K562 (cell line): ENCODE results near the gene SPOUT1. TPM values are rescaled to one million over a fixed set of nuclear protein-coding genes. Genes with fewer than 3 reads are reported as not detected.

Source experiments
- ASH1L ChIP-seq: fragments of 450-650 bp; IDR thresholded peaks from 2 replicates; pipeline ENCODE4 v1.6.1; 2018; ENCODE audit warnings: borderline replicate concordance, mild to moderate bottlenecking, low read depth; ENCODE audit not compliant: partially characterized antibody
- CBFA2T2 ChIP-seq: fragments of 450-650 bp; conservative IDR thresholded peaks from 2 replicates; pipeline ENCODE4 v1.6.1; 2017; ENCODE audit warnings: mild to moderate bottlenecking
- FOXM1 ChIP-seq, 2 experiments: fragments of 450-650 bp in 1 of 2; sonication (generic) in 1 of 2; formaldehyde crosslinking in 1 of 2; IDR thresholded peaks; 2 replicates each; pipeline versions ENCODE4 v1.6.1 to v1.9.0; 2017 to 2022; ENCODE audit warnings: low read depth in 2 of 2, mild to moderate bottlenecking in 2 of 2, missing genetic modification reagents in 1 of 2, moderate library complexity in 1 of 2
- HNRNPL ChIP-seq: fragments of 200-400 bp; formaldehyde crosslinking; IDR thresholded peaks from 2 replicates; pipeline ENCODE4 v1.6.1; 2017; ENCODE audit warnings: low read depth, mild to moderate bottlenecking, low read length
- JUND ChIP-seq, 2 experiments: IDR thresholded peaks; 2 replicates in 1 of 2; 3 replicates in 1 of 2; pipeline ENCODE4 v1.6.1; 2011; ENCODE audit warnings: borderline replicate concordance in 2 of 2, low read depth in 2 of 2, low read length in 2 of 2, improper control_type of control experiment in 1 of 2, missing biosample characterization in 1 of 2, missing genetic modification characterization in 1 of 2, missing genetic modification reagents in 1 of 2
- MAFK ChIP-seq: IDR thresholded peaks from 2 replicates; pipeline ENCODE4 v1.6.1; 2011; ENCODE audit warnings: low read length, improper control_type of control experiment
- MTA1 ChIP-seq: fragments of 450-650 bp; IDR thresholded peaks from 2 replicates; pipeline ENCODE4 v1.6.1; 2017; ENCODE audit warnings: borderline replicate concordance
- NCOA4 ChIP-seq: fragments of 450-650 bp; IDR thresholded peaks from 2 replicates; pipeline ENCODE4 v1.6.1; 2018; ENCODE audit warnings: mild to moderate bottlenecking; ENCODE audit not compliant: partially characterized antibody
- NFE2 ChIP-seq: IDR thresholded peaks from 2 replicates; pipeline ENCODE4 v1.6.1; 2014; ENCODE audit warnings: antibody characterized with exemption, low read depth
- POLR2A ChIP-seq: fragments of 450-650 bp; conservative IDR thresholded peaks from 2 replicates; pipeline ENCODE4 v1.6.1; 2016
- SMAD4 ChIP-seq: fragments of 250-450 bp; sonication (Bioruptor Pico); conservative IDR thresholded peaks from 2 replicates; pipeline ENCODE4 v1.8.0; 2021; ENCODE audit warnings: inconsistent platforms, mild to moderate bottlenecking, moderate library complexity
- SMARCA4 ChIP-seq: fragments of 450-650 bp; IDR thresholded peaks from 2 replicates; pipeline ENCODE4 v1.6.1; 2016
- polyA plus RNA-seq, 8 experiments: library from polyadenylated mRNA; depleted of rRNA in 4 of 8; stranded (reverse) in 5 of 8; unstranded in 3 of 8; fragments of >200 nt; fragmentation: Nextera tagmentation in 2 of 8; fragmentation: Illumina TruSeq in 1 of 8; extraction: Ambion mirVana in 2 of 8; extraction: Trizol in 1 of 8; gene quantifications; 2 replicates each; pipeline versions ENCODE4 v1.2.1 to v1.2.3, GENCODE V29; 2011 to 2014; ENCODE audit warnings: inconsistent platforms in 1 of 8, missing spikeins in 1 of 8
- total RNA-seq, 7 experiments: library from RNA; depleted of rRNA in 6 of 7; stranded (reverse); fragments of >200 nt in 6 of 7; fragmentation: Illumina TruSeq in 2 of 7; extraction: Trizol in 2 of 7; gene quantifications; 2 replicates each; pipeline versions ENCODE4 v1.2.1 to v1.2.3, GENCODE V29; 2011 to 2021; ENCODE audit warnings: low replicate concordance in 1 of 7

Gene SPOUT1
- total and polyA plus RNA-seq, 9 of the 15 experiments (the other 6 are each of a cell fraction or from before 2014, with no cell fraction given): 10.6 to 121 (median 37.4) TPM

- TF ChIP-seq FOXM1 (IDR thresholded peaks at IDR 0.05; ENCODE audit: low read depth) (peak; percentile 49; the same call in 1 of the 2 replicates), FOXM1 (CRISPR knock-in tag; IDR thresholded peaks at IDR 0.05; ENCODE audit: low read depth) (no peak), SMARCA4 (peak; percentile 64), MTA1 (no peak), POLR2A (no peak), JUND (IDR thresholded peaks at IDR 0.05; ENCODE audit: borderline replicate concordance, low read depth, low read length) (peak; percentile 68), JUND (tag; IDR thresholded peaks at IDR 0.05; ENCODE audit: borderline replicate concordance, low read depth, low read length) (peak; percentile 59; the same call in 2 of the 3 replicates), CBFA2T2 (peak; percentile 90), ASH1L (no peak), SMAD4 (0 out of 2 replicates have a peak, but pooled peaks have one; percentile 31), NCOA4 (no peak), HNRNPL (no peak), NFE2 (peak; percentile 51; the same call in 1 of the 2 replicates), MAFK (peak; percentile 30; the same call in 1 of the 2 replicates)
- TF ChIP-seq, all 486 proteins: peak for 58
These were observed 40.7 kb upstream of the SPOUT1 start (continued) for GRCh38 chr9:128870128-128870940.
